ENCODE results near the gene LMNTD2. TPM values are rescaled to one million over a fixed set of nuclear protein-coding genes. Genes with fewer than 3 reads are reported as not detected.

LMNTD2 gene
- total RNA-seq, 4 donors from 2014 or later = 7.6 to 20.4 (median 11.2) TPM

- intact Hi-C loops (cut with DNase I; ENCODE audit: low total_unique reads) = no loop called here
- 84 to 88% methylated on average over 20 of the region's 20 CpGs for WGBS, 2 donors
- DNase-seq (ENCODE audit: low spot score in 2 of 2) = no peak
- no peak overlapping the region for H3K4me3 ChIP-seq (ENCODE audit: low read depth, poor library complexity, severe bottlenecking)
- no peak for TF ChIP-seq POLR2A (IDR thresholded peaks at IDR 0.05)
- TF ChIP-seq CTCF (IDR thresholded peaks at IDR 0.05) = no peak
Observed at GRCh38 chr11:558503-558902, 2.0 kb downstream of the LMNTD2 start.

GRCh38 chr11:557328-558132 lies 3.0 kb downstream of the LMNTD2 start:
- WGBS, 2 donors = 82 to 84% methylated on average over 17 to 19 of the region's 24 CpGs
- intact Hi-C loops (cut with DNase I; ENCODE audit: low total_unique reads) = no loop called here
- no peak for DNase-seq (ENCODE audit: low spot score in 2 of 2)
- TF ChIP-seq CTCF (IDR thresholded peaks at IDR 0.05) (no peak), POLR2A (IDR thresholded peaks at IDR 0.05) (no peak)
- no peak overlapping the region for H3K4me3 ChIP-seq (ENCODE audit: low read depth, poor library complexity, severe bottlenecking)

- TF ChIP-seq POLR2A (IDR thresholded peaks at IDR 0.05) (no peak), CTCF (IDR thresholded peaks at IDR 0.05) (no peak)
- intact Hi-C loops (cut with DNase I; ENCODE audit: low total_unique reads) = no loop called here
- no peak overlapping the region for H3K4me3 ChIP-seq (ENCODE audit: low read depth, poor library complexity, severe bottlenecking)
- no peak for DNase-seq (ENCODE audit: low spot score in 2 of 2)
- 79 to 84% methylated on average over 16 to 21 of the region's 22 CpGs for WGBS, 2 donors
Observed at GRCh38 chr11:556662-557256, 3.8 kb downstream of the LMNTD2 start.

GRCh38 chr11:555780-556661 lies 4.5 kb downstream of the LMNTD2 start:
- intact Hi-C loops (cut with DNase I; ENCODE audit: low total_unique reads) = loop anchor here (2.0 kb wide), 1 partner anchor 169 kb away; no protein-coding TSS in a partner anchor
- TF ChIP-seq POLR2A (IDR thresholded peaks at IDR 0.05) (no peak), CTCF (IDR thresholded peaks at IDR 0.05) (no peak)
- no peak for DNase-seq (ENCODE audit: low spot score in 2 of 2)
- WGBS, 2 donors = 14 to 20% methylated on average over 33 to 44 of the region's 104 CpGs
- H3K4me3 ChIP-seq (ENCODE audit: low read depth, poor library complexity, severe bottlenecking) = no peak overlapping the region

GRCh38 chr11:555227-555779 lies 5.2 kb downstream of the LMNTD2 start:
- DNase-seq (ENCODE audit: low spot score in 2 of 2) = no peak
- no peak for TF ChIP-seq POLR2A (IDR thresholded peaks at IDR 0.05)
- no peak for TF ChIP-seq CTCF (IDR thresholded peaks at IDR 0.05)
- intact Hi-C loops (cut with DNase I; ENCODE audit: low total_unique reads) = loop anchor here (2.0 kb wide), 1 partner anchor 169 kb away; no protein-coding TSS in a partner anchor
- WGBS, 2 donors = 0% methylated on average over 24 to 32 of the region's 57 CpGs
- H3K4me3 ChIP-seq (ENCODE audit: low read depth, poor library complexity, severe bottlenecking) = no peak overlapping the region
